Suppressor macrophage (primary cell): ENCODE results near the gene PARD6G.
"Not testable (repeated sequence)": the region's sequence is repeated elsewhere in the genome, so short reads cannot be mapped to it uniquely, and the experiment has no call there.

ENCODE experiments used
- DNase-seq, 4 experiments: peaks; one replicate each; pipeline ENCODE4 v3.0.0-alpha.2; 2020 to 2022

Gene PARD6G

DNA sequence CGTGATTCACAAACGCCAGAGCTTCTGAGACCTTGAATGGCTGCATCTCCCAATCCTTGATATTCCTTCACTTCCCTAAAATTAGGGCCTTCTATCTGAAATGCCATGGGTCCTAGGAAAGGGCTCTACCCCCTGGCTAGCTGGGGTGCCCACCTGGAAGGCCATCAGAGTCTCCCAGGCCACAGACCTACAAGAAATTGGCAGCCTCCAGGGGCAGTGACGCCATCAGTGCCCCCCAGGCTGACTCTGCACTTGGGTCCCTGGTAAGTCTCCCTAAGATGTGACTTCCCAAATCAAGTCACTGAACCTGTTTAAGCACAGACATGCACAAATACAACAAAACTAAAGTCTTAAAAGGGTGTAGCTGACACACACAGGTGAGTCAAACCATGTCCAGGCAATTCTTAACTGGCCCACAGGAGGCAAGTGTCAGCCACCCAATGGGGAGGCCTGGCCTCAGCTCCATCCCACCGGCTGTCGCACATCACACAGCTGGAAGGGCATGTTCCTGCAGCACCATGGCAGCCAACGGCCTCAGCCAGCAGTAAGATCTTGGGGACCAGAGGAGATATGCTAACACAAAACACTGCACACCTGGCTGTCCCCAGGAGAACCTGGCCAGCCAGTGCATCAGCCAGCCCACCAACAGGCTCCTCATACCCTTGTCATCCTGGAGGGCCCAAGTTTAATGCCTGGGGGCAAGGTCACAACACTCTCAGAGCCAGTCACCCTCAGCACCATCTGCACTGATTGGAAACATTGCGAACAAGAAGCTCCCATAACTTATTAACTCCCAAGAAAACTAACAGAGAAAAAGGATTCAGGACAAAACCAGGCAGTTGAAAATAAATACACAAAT is 5.2 kb downstream of the PARD6G start:
- no peak for DNase-seq

DNA sequence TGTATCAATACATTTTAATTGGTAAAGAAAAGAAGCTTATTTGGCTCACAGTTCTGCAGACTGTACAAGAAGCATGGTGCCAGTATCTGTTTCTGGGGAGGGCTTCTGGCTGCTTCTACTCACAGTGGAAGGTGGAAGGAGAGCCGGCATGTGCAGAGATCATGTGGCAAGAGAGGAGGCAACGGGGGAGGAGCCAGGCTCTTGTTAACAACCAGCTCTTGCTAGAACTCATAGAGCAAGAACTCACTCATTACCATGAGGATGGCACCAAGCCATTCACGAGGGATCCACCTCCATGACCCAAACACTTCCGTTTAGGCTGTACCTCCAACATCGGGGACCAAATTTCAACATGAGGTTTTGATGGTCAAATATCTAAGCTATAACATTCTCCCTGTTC is 7.5 kb downstream of the PARD6G start:
- no peak for DNase-seq

DNA sequence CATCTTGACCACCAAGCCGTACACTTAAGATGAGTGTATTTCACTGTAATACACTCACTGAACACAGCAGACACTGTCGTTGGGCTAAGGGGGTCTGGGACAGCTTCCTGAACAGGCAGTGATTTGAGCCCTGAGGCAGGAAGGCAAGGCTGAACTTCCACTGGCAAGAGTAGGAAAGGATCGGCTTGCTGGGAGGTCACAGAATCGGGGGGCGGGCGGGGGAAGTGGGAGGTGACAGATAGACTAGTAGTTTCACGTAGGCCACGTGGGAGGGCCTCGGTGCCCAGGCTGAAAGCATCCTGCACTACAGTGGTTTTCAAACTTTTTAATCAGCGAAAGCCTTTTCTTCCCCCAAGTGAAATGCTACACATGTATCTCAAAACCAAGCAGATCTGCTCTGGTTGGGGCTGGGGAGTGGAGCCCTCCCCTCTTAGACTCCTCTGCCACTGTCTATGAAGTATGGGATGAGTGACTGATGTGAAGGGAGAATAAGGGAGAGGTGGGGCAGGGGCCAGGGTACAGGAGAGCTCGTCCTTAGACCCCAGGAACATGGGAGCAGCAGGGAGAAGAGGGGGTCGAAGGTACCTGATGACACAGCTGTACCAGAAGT is 8.6 kb downstream of the PARD6G start:
- no peak for DNase-seq

DNA sequence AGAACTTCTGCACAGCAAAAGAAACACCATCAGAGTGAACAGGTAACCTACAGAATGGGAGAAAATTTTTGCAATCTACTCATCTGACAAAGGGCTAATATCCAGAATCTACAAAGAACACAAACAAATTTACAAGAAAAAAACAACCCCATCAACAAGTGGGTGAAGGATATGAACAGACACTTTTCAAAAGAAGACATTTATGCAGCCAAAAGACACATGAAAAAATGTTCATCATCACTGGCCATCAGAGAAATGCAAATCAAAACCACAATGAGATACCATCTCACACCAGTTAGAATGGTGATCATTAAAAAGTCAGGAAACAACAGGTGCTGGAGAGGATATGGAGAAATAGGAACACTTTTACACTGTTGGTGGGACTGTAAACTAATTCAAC is 9.8 kb downstream of the PARD6G start:
- not testable (repeated sequence) for DNase-seq

DNA sequence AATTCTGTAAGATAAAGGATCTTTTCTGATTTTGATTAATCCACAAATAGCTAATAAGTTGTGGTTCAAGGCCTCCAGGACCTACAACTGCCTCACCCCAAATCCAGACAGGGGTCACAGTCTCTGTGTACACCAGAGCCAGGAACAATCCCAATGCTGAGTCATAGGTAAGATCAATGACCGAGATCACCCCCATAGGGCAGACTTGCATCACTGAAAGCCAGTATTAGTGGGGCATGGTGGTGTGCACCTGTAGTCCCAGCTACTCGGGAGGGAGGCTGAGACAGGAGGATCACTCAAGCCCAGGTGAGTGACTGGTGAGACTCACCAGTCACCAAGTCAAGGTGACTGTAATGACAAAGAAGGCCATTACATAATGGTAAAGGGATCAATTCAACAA is 12.9 kb downstream of the PARD6G start:
- DNase-seq = no peak

DNA sequence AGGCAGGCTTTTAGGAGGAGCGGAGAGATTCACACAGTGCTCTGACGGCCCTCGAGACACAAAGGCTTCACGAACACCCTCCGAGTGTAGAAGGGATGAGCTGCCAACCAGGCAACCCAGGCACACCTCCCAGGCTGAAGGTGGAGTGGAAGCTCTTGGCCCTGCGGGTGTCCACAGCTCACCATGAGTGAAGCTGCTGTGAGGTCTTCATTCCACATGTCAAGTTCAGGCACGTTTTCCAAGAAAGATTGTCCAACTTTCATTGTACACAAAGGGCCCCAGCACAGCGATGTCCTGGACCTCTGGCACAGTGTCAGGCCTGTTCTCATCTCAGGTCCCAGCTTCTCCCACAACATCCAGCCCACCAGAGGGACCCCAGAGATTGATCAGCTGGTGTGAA is 13.4 kb downstream of the PARD6G start:
- DNase-seq = no peak

DNA sequence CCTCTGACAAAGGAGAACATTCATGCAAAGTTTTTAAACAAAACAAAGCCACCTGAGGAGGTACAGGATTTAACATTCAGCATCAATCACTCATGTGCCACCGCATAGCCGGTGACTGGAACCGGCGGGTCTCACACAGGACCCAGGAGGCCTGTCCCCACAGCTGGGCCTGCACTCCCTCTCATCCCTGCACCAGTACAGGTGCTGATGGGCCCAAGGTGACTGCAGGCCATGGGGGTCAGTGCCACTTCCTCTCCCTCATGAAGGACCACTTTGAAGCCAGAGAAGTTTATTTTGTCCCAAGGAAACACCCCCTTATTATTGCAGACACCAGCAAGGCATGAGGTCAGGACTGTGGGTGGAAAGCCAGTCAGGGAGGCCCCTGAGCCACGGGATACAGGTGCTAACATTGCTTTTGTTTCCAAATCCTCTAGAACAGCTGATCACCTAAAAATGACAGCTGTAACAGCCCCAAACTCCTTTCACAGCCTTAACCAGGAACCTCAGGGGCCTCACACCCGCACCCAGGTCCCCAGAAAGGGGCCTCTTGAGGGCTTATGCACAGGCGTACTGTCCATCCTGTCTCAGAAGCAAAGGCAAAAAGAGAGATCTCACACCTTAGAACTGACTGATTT is 14.0 kb downstream of the PARD6G start:
- no peak for DNase-seq

DNA sequence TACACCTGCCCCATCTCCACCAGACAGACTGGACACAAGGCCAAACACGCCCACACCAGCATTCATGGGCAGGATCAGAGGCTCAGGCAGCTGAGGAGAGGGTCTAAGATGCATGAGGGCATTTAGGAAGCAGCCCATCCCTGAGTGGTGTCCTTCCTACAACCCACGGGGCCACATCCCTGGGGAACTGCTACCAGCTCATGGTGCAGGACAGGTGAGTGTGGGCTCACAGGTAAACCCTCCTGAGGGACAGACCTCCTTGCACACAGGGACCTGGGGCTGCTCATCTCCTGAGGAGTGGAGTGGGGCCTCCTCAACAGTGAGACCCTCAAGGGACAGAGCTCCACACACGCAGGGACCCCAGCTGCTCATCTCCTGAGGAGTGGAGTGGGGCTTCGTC is 14.6 kb downstream of the PARD6G start:
- DNase-seq = no peak

DNA sequence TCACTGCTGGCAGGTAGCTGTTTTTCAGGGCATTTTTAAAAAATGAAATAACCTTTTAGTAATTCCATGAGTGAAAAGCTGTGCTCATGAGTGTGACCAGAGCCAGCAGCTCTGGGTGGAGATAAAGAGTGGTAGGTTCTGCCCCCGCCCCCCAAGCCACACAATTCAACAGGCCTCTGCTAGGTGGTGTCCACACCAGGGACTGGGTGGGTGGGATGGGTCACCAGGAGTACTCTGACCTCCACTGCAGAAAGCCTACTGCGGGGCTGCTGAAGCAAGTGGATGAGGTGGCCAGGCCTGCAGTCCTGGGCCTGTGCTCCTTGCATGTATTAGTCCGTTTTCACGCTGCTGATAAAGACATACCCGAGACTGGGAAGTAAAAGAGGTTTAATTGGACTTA is 15.3 kb downstream of the PARD6G start:
- no peak for DNase-seq

DNA sequence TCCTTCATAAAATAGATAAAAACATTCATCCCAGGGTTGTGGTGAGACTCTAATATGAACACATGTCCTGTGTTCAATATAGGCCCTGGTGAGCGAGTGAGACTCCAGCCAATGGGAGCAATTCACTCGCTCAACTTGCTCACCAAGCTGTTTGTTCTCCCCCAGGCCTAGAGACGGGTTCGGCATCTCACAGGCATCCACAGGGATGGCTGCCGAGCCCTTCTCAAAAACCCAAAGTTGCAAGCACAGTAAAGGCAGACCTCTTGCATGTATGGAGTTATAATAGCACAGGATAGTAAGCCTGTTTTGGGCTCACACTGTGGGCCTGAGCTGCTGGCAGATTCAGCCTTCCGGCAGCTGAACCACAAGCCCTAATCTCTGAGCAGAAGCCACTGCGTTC is 15.7 kb downstream of the PARD6G start:
- DNase-seq = no peak

DNA sequence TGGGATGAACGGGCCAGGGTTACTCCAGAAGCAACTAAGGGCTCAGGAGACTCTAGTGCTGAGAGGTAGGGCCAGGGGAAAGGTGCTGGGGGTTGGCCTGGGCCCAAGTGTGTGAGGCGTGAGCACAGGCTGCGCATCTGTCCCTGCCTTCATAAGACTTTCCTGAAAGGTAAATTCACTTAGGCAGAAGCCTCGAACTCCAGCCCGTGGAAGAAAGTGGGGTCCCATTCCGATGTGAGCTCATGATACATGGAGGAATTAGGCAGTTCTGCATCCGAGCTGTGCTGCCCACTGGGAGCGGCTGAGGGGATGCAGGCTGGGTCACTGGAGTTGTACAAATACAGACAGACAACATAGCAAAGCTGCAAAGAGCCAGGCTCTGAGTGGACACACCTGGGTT is 16.2 kb downstream of the PARD6G start:
- DNase-seq = no peak

DNA sequence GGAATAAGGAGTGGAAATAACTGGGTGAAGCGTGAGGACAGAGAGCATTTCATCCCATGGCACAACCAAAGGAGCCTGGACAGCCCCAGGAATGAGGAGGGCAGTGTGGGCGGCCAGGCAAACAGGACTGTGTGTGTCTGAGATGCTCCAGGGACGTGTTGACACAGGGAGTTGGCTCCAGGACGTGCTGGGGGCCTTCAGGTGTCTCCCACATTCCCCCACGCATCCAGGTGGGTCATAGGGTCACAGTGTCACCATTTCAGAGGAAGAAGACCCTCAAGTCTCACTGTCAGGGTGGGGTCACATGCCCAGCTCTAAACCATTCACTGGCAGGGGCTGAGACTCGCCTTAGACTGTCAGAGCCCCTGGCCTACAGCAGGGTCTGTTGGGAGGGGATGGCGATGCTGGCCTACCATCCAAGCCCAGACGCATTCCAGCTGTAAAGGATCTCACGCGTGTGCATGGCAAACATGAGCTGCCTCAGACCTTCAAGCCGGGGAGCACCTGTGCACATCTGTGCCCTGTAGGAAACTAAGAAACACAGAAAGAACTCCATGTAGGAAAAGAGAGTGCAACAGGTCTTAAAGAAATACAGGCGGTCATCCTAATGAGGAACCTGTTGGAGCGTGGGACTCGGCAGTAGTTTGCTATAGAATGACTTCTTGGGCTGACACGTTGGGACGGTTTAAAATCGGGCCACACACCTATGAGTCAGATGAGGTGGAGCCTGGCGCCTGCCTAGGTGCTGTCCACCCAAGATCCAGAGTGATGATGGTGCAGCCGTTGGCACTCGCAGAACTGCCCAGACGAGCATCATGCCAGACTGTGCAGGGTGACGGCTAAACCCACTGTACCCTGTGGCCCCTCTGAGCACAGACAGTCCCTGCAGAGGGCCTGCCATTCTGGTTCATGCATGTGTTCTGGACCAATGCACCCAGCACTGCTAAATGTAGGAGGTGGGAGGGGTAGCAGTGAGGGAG is 17.3 kb downstream of the PARD6G start:
- no peak for DNase-seq

DNA sequence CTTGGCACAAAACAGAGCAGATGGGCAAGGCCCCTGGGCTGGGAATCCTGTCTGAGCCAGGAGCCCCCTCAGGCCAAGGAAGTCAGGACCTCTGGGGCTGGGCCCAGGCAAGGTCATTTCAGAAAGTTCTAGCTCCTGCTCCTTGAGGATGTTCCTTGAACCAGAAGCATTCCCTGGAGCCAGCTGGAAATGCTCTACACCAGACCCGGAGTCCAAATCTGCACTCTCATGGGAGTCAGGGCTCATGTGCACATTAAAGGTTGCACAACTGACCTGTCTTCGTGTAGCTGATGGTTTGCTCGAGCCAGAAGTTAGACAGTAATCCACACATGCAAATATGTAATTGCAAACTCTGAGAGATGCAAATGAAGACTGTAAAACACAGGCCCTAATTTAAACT is 18.0 kb downstream of the PARD6G start:
- DNase-seq = no peak

DNA sequence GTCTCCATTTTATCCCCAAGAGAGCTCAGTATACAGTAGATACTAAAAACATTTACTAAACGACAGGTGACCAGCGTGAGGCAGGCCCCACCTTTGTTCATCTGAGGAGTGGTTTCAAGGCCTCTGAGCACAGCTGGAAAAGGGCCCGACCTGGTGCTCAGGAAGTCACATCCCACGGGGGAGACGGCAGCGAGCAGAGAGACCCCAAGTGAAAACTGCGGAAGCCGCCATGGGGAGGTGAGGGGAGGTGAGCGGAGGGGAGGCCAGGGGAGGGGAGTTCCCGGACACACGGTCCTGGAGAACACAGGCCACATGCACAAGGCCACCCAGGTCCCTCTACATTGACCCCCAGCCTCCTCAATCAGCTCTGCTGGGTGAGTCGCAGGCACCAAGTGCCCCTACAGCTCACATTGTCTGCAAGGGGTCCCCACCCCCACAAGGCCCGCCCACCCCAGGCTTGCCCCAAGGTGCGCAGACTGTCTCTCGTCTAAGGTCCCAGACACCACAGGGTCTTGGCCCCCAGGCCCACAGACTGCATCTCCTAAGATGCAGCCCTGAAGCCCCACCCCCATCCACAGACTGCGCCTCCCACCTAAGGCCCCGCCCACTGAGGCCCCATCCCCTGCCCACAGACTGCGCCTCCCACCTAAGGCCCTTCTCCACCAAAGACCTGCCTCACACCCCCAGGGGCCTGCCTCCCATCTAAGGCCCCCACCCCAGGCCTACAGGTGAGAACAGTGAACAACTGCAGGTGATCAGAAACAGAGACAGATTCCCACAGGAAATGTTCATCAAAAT is 19.1 kb downstream of the PARD6G start:
- no peak for DNase-seq

DNA sequence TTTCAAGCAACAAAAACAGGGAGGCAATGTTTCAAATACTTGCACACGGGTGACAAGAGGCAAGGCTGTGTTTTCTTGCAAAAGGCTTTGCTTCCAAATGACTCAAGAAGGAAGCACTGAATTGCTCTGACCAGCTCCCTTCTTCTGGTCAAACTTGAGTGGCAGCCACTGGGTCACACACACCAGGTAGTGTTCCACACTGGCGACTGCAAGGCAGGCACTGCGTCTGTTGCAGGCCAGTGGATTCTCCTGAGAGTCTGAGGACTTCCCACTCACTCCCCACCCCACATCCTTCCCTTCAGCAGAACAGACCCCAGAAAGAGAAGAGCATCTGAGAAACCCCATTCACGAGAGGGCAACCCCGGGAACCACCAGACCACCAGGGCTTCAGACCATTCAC is 19.8 kb downstream of the PARD6G start:
- DNase-seq = no peak

DNA sequence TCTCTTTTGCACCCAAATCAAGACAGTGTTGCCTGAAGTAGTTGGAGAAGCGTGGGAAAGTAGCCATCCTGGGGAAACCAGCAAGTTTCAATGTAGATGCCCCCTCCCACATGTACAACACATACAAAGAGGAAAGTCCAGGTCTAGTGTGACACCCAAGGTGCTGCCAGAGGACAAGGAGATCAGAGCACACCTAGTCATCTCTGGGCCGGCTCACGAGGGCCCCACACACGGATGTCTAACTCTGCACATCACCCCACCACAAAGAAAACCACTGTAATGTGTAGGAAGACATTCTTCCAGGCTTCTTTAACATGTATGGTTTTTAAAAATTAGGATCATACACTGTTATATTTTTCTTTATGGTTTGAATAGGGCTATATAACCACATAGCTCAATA is 21.6 kb downstream of the PARD6G start:
- no peak for DNase-seq

DNA sequence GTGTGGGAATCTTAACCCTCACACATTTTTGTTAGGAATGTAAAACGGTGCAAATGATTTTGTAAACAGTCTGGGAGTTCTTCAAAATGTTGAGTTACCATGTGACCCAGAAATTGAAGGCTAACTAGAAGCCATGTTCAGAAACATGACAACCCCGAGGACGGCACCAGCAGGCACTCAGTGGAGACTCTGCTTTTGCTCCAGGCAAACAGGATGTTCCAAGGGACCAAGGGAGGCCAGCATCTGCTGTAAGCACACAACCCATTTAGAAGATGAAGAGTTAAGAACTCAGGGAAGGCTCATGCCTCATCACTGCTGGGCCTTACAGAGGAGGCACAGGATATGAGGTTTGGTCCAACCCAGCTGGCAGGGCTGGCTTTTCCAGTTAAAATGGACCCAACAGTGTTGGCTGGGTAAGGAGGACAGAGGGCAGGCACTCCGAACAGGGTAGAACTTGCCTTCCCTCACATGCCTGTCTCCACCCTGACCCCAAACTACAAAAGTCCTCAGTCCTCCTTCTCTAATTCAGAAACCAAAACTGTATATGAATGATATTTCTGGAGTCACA is 23.6 kb downstream of the PARD6G start:
- DNase-seq = no peak

DNA sequence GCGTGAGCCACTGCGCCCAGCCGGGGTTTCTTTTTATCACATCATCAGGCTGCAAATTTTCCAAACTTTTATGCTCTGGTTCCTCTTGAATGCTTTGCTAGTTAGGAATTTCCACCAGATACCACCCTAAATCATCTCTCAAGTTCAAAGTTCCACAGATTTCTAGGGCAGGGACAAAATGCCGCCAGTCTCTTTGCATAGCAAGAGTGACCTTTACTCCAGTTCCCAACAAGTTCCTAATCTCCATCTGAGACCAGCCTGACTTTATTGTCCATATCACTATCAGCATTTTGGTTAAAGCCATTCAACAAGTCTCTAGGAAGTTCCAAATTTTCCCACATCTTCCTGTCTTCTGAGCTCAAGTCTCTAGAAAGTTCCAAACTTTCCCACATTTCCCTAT is 27.8 kb downstream of the PARD6G start:
- not testable (repeated sequence) for DNase-seq

DNA sequence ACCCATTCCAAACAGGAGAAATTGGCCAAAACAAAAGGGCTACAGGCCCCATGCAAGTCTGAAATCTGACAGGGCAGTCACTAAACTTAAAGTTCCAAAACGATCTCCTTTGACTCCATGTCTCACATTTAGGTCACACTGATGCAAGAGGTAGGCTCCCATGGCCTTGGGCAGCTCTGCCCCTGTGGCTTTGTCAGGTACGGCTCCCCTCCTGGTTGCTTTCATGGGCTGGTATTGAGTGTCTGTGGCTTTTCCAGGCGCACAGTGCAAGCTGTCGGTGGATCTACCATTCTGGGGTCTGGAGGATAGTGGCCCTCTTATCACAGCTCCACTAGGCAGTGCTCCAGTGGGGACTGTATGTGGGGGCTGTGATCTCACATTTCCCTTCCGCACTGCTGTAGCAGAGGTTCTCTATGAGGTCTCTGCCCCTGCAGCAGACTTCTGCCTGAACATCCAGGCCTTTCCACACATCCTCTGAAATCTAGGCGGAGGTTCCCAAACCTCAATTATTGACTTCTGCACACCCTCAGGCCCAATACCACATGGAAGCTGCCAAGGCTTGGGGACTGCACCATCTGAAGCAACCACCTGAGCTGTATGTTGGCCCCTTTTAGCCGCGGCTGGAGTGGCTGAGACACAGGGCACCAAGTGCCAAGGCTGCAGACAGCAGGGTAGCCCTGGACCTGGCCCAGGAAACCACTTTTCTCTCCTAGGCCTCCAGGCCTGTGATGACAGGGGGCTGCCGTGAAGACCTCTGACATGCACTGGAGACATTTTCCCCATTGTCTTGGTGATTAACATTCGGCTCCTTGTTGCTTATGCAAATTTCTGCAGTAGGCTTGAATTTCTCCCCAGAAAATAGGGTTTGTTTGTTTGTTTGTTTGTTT is 28.7 kb downstream of the PARD6G start:
- DNase-seq = no peak

DNA sequence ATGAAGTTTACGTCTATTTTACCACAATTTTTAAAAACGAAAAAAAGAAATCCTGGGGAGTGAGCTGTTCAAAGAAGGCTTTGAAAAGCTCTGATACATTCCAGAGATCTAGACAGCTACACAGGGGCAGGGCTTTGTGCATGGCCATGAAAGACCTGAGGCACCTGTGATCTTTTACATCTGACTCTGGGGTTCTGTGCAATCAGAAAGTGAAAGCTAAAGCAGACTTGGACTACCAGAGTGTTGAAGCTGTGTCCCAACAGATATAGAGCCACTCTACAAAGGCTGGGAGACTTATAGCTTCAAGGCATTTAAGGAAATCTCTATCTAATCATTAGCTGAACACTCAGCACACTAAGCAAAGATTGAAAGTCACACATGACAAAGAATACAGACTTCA is 34.1 kb downstream of the PARD6G start:
- DNase-seq = no peak
